Bronchial epithelial cell (primary cell): ENCODE results near the gene TNKS1BP1. TPM values are rescaled to one million over a fixed set of nuclear protein-coding genes. Genes with fewer than 3 reads are reported as not detected.

Experiments used
- DNase-seq: peaks from one replicate; pipeline ENCODE4 v3.0.0-alpha.2; 2010; ENCODE audit warnings: low read depth
- FAIRE-seq: peaks from 2 replicates; lab custom pipeline; 2011; peaks lifted over from hg19 to GRCh38; lab: Jason Lieb, UNC
- H3K27me3 ChIP-seq: 2 replicates; pipeline ENCODE4 v1.5.1; 2011; ENCODE audit warnings: low read length; ENCODE audit not compliant: control insufficient read depth, insufficient read depth
- H3K36me3 ChIP-seq: 2 replicates; pipeline ENCODE4 v1.5.1; 2011; ENCODE audit warnings: low read length; ENCODE audit not compliant: control insufficient read depth, insufficient read depth
- H3K4me3 ChIP-seq: 2 replicates; pipeline ENCODE4 v1.5.1; 2011; ENCODE audit warnings: mild to moderate bottlenecking, low read depth, low read length, control low read depth
- total RNA-seq: library from RNA; depleted of rRNA; stranded (reverse); fragments of >200 nt; gene quantifications from 2 replicates; pipeline ENCODE4 v1.2.1, GENCODE V29; 2014
- TF ChIP-seq, protein P1 (sequence below): IDR thresholded peaks from 2 replicates; pipeline ENCODE4 v1.5.1; 2011; ENCODE audit warnings: mild to moderate bottlenecking, moderate library complexity, low read length, control low read depth, inconsistent platforms; ENCODE audit not compliant: insufficient read depth, severe bottlenecking

The TNKS1BP1 gene
- total RNA-seq, 1 donor from 2014 or later = 67.9 TPM

DNA sequence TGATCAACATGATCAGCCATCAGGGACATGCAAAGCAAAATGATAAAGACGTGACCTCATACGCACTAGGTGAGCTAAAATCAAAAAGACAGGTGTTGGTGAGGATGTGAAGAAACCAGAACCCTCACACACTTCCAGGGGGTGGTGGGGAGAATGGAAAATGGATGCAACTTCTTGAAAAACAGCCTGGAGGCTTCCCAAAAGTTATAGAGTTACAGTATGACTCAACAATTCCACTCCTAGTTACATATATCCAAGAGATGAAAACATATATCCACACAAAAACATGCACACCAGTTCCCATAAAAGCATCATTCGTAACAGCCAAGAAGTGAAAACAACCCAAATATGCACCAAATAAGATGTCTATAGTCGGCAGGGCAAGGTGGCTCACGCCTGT is 45.6 kb downstream of the TNKS1BP1 start:
- DNase-seq (peak; percentile 83), FAIRE-seq (no peak)
- no peaks in the 10 kb centered on the region for H3K27me3 ChIP-seq
- TF ChIP-seq, protein P1, sequence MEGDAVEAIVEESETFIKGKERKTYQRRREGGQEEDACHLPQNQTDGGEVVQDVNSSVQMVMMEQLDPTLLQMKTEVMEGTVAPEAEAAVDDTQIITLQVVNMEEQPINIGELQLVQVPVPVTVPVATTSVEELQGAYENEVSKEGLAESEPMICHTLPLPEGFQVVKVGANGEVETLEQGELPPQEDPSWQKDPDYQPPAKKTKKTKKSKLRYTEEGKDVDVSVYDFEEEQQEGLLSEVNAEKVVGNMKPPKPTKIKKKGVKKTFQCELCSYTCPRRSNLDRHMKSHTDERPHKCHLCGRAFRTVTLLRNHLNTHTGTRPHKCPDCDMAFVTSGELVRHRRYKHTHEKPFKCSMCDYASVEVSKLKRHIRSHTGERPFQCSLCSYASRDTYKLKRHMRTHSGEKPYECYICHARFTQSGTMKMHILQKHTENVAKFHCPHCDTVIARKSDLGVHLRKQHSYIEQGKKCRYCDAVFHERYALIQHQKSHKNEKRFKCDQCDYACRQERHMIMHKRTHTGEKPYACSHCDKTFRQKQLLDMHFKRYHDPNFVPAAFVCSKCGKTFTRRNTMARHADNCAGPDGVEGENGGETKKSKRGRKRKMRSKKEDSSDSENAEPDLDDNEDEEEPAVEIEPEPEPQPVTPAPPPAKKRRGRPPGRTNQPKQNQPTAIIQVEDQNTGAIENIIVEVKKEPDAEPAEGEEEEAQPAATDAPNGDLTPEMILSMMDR = no peak
- H3K4me3 ChIP-seq = no peak overlapping the region
- H3K36me3 ChIP-seq = no peaks in the 10 kb centered on the region

DNA sequence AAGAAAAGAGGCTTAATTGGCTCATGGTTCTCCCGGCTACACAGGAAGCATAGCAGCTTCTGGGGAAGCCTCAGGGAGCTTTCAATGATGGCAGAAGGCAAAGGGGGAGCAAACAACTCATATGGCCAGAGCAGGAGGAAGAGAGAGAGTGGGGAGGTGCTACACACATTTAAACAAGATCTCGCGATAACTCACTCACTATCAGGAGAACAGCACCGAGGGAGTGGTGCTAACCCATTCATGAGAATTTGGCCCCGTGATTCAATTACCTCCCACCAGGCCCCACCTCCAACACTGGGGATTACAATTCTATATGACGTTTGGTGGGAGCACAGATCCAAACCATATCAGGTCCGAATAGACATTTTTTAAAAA is 46.0 kb downstream of the TNKS1BP1 start:
- no peaks in the 10 kb centered on the region for H3K27me3 ChIP-seq
- FAIRE-seq = no peak
- H3K4me3 ChIP-seq = no peak overlapping the region
- TF ChIP-seq, protein P1 = no peak
- no peaks in the 10 kb centered on the region for H3K36me3 ChIP-seq
- no peak for DNase-seq

DNA sequence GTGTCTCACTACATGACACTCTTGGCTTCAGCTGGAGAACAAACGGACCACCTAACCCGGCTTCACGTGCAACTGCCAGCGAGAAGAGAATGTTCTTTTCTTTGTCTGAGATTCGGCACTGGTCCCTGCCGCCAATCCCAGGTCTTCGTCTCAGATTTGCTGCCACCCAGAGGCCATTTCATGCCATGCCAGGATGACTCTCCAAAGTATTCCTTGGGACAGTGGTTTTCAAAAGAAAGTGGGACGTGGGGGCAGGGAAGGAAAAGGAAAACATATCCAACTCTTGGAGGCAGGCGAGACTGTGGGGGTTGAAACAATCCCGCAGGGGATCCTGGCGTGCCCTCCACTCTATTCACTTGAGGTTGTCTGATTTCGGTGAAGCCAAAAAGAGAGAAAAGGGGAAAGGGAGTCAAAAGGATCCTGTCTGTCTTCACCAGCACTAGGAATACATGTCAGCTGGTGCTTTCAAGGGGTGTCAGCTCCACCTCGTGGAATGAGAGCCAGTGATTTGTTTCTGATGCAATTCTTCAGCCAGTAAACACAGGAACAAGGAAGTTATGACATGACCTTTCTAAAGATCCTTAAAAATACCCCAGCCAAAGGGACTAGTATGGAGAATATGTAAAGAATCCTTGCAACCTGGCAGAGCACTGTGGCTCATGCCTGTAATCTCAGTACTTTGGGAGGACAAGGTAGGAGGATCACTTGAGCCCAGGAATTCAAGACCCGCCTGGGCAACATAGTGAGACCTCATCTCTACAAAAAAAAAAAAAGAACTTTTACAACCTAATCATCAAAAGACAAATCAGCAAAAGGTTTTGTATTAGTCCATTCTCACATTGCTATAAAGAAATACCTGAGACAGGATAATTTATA is 46.7 kb downstream of the TNKS1BP1 start:
- FAIRE-seq (peak; percentile 52), DNase-seq (peak; percentile 90)
- no peaks in the 10 kb centered on the region for H3K27me3 ChIP-seq
- TF ChIP-seq, protein P1 = peak; percentile 79
- H3K4me3 ChIP-seq = no peak overlapping the region
- no peaks in the 10 kb centered on the region for H3K36me3 ChIP-seq

DNA sequence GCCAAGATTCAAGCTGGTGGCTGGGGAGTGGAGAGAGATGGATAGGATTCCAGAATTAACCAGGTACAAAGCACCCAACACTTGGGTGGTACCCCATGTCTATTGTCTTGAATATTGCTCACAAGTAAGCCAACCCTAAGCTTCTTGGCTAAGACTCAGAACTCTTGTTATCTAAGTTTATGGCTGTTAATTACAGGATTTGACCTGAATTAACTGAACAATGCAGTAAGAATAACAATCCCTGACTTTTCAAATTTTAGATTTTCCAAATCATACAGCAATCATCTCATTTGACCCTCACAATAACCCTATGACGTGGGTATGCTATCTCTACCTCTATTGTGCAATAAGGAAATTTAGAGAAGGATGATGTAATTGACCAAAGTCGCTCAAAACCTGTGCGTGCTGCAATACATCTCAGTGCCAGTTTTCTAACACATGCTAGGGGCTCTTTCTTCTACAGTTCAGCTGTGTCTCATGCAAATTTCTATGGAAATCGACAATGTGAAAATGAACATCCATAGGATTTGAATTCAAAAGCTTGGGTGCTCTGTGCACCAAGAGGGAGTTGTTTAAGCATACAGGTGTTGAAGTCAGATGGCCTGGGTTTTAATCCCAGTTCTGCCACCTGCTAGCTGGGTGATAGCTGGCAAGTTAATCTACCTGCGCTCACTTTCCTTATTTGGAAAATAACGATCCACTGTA is 47.6 kb downstream of the TNKS1BP1 start:
- FAIRE-seq = no peak
- TF ChIP-seq, protein P1 = no peak
- Histone ChIP-seq H3K27me3 (no peaks in the 10 kb centered on the region), H3K36me3 (no peaks in the 10 kb centered on the region), H3K4me3 (no peak overlapping the region)
- DNase-seq = peak; percentile 82

DNA sequence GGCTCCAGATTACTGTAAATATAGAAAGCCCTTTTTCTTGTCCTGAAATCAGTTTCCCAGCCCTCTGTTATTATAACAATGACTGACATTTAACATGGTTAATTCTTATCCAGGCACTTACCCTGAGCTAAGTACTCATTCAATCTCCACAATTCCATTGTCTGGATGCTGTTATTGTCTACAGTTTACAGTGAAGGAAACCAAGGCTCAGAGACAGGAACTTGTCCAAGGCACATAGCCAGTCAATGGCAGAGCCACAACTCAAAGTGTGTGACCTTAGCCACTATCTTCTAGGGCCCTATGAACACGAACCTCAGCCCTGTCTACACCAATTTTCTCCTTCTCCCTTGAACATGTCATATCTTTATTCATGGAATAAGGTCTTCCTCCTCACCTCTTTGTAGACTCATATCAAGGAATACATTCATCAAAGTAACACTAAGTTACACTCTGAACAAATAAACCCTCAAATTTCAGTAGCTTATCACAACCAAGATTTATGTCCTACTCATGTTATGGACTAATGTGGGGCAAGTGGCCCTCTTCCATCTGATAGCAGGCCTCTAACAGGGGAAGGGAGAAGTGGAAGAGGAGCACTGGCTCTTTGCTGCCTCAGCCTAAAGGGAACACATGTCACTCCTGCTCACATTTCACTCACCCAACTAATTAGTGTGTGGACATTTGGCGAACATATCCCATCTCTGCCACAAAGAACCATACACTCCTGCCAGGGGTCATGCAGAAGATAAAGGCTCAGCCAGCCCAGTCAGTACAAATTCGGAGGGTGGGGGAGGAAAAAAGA is 48.4 kb downstream of the TNKS1BP1 start:
- Histone ChIP-seq H3K4me3 (no peak overlapping the region), H3K27me3 (no peaks in the 10 kb centered on the region), H3K36me3 (no peaks in the 10 kb centered on the region)
- DNase-seq (no peak), FAIRE-seq (no peak)
- TF ChIP-seq, protein P1 = no peak
